22Rv1 (cell line): ENCODE results near the gene PCSK5.

Experiments
- ZFX ChIP-seq: fragments of 450-650 bp; IDR thresholded peaks from 2 replicates; pipeline ENCODE4 v1.6.1; 2017; ENCODE audit warnings: antibody characterized with exemption, borderline replicate concordance
- TF ChIP-seq, protein P1 (sequence below): fragments of 450-650 bp; IDR thresholded peaks from 2 replicates; pipeline ENCODE4 v1.5.1; 2017; ENCODE audit warnings: mild to moderate bottlenecking

- TF ChIP-seq, protein P1, sequence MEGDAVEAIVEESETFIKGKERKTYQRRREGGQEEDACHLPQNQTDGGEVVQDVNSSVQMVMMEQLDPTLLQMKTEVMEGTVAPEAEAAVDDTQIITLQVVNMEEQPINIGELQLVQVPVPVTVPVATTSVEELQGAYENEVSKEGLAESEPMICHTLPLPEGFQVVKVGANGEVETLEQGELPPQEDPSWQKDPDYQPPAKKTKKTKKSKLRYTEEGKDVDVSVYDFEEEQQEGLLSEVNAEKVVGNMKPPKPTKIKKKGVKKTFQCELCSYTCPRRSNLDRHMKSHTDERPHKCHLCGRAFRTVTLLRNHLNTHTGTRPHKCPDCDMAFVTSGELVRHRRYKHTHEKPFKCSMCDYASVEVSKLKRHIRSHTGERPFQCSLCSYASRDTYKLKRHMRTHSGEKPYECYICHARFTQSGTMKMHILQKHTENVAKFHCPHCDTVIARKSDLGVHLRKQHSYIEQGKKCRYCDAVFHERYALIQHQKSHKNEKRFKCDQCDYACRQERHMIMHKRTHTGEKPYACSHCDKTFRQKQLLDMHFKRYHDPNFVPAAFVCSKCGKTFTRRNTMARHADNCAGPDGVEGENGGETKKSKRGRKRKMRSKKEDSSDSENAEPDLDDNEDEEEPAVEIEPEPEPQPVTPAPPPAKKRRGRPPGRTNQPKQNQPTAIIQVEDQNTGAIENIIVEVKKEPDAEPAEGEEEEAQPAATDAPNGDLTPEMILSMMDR, result no peak
- TF ChIP-seq ZFX, result no peak
Measured at GRCh38 chr9:75997206-75997605, 106.7 kb downstream of the PCSK5 start.
